Measurements from ENCODE around the gene SURF4.
A peak's percentile ranks its signal among the peaks of the same experiment; 100 is the strongest.

Gene SURF4

GRCh38 chr9:133349965-133350616 lies 25.8 kb downstream of the SURF4 start:
- H3K4me3 ChIP-seq (ENCODE audit: low read depth, low read length): no peak overlapping the region
- peak overlapping the region; percentile 96; the same call in 1 of the 2 replicates for H3K27ac ChIP-seq
- DNase-seq: no peak
- H3K36me3 ChIP-seq: peaks cover 72% of the 10 kb centered on the region
- H3K27me3 ChIP-seq (ENCODE audit: insufficient read depth, low read depth, severe bottlenecking): no peaks in the 10 kb centered on the region
- H3K9me3 ChIP-seq (ENCODE audit: severe bottlenecking): no peaks in the 10 kb centered on the region
- no peak for TF ChIP-seq CTCF (IDR thresholded peaks at IDR 0.05; ENCODE audit: low read depth, low read length)

- Histone ChIP-seq H3K9me3 (ENCODE audit: severe bottlenecking) (no peaks in the 10 kb centered on the region), H3K4me3 (ENCODE audit: low read depth, low read length) (peak overlapping the region; percentile 98), H3K27ac (peak overlapping the region; percentile 96), H3K36me3 (peaks cover 84% of the 10 kb centered on the region), H3K27me3 (ENCODE audit: insufficient read depth, low read depth, severe bottlenecking) (no peaks in the 10 kb centered on the region)
- DNase-seq: no peak
- TF ChIP-seq CTCF (IDR thresholded peaks at IDR 0.05; ENCODE audit: low read depth, low read length): no peak
Measured at GRCh38 chr9:133348718-133349573, 26.9 kb downstream of the SURF4 start.

DNA sequence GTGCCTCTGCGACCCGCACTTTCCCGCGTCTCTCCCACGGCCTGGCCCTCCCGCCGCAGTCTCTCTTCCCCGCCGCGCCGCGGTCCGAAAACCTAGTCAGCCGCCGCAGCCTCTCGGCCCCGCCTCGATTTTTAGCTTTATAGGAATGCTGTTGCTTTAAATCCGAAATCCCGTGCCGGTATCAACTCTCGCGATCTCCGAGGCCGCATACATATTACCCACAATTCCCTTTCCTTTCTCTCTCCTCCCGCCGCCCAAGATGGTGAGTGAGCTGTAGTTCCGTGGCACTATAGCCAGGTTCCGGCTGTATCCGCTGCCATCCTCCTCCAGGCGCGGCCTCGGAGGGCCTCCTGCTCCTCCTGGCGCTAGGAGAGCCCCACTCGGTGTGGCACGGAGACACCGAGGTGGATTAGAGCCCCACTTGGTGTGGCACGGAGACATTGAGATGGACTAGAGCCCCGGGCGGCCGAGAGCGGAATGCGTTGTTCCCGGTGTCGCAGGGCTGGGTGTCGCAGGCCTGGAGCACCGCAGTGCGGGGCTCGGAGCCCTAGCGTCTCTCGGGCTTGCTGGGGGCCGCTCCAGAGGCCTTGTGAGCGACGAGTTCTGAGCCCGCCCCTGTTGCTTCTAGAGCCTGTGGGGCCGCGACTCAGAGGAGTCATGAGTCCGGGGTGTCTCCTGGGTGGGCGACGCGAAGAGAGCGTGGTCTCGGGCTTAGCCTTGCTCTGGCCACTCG lies 27.7 kb downstream of the SURF4 start, which contains the start of the genes MED22 and RPL7A:
TSS of gene MED22 (minus strand) at position 147 of the 733 bp plus-strand sequence. CDS start 1,469 bp downstream, outside the sequence.
TSS of gene RPL7A (plus strand) at position 234 of the 733 bp plus-strand sequence. CDS start at position 260, 26 bp downstream.
- H3K27ac ChIP-seq: peak within 1 kb of the TSS; percentile 96
- TF ChIP-seq CTCF (IDR thresholded peaks at IDR 0.05; ENCODE audit: low read depth, low read length): no peak
- H3K27me3 ChIP-seq (ENCODE audit: insufficient read depth, low read depth, severe bottlenecking): no peaks in the 10 kb centered on the region
- no peaks in the 10 kb centered on the region for H3K9me3 ChIP-seq (ENCODE audit: severe bottlenecking)
- DNase-seq: peak; percentile 94
- H3K4me3 ChIP-seq (ENCODE audit: low read depth, low read length): peak within 1 kb of the TSS; percentile 98
- H3K36me3 ChIP-seq: peaks cover 84% of the 10 kb centered on the region

- no peak for TF ChIP-seq CTCF (IDR thresholded peaks at IDR 0.05; ENCODE audit: low read depth, low read length)
- Histone ChIP-seq H3K27ac (peak overlapping the region; percentile 96), H3K36me3 (peaks cover 83% of the 10 kb centered on the region), H3K9me3 (ENCODE audit: severe bottlenecking) (no peaks in the 10 kb centered on the region), H3K4me3 (ENCODE audit: low read depth, low read length) (peak overlapping the region; percentile 98), H3K27me3 (ENCODE audit: insufficient read depth, low read depth, severe bottlenecking) (no peaks in the 10 kb centered on the region)
- DNase-seq: no peak
Measured at GRCh38 chr9:133347515-133347984, 28.3 kb downstream of the SURF4 start.

DNA sequence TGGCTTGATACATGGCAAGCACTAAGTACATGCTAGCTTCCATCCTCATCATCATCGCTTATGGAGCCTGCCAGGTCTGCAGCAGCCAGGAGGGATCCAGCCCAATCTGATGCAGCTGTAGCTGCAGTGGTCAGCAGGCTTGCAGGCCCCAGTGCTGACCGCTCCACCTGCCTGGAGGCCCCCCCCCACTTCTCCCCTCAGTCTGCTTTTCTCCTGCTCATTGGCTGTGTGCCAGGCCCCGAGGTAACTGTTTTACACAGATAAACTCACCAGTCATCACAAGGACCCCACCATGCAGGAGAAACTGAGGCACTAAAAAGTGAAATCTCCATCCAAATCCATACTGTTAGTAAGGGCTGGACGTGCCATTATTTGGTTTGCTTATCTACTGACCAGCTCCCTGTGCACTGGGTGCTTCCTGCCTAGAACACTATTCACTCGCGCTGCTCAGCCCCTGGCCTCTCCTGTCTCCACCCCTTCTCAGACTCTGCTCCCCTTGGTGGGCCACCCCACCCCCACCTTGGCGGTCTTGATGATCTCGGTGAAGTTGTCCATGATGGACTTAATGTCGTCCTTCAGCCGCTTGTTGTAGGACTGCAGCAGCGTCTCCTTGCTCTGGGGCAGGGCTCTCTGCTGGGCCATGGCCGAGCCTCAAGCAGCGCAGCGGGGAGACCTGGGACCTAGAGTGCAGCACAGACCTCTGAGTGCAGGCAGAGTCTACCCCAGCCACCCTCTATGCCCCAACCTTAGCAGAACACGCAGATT lies 29.7 kb downstream of the SURF4 start:
- no peaks in the 10 kb centered on the region for H3K9me3 ChIP-seq (ENCODE audit: severe bottlenecking)
- H3K27ac ChIP-seq: peak overlapping the region; percentile 96
- no peak for TF ChIP-seq CTCF (IDR thresholded peaks at IDR 0.05; ENCODE audit: low read depth, low read length)
- no peaks in the 10 kb centered on the region for H3K27me3 ChIP-seq (ENCODE audit: insufficient read depth, low read depth, severe bottlenecking)
- H3K36me3 ChIP-seq: peaks cover 82% of the 10 kb centered on the region
- DNase-seq: no peak
- peak overlapping the region; percentile 98 for H3K4me3 ChIP-seq (ENCODE audit: low read depth, low read length)

Measured in WERI-Rb-1 (cell line).